Right lobe of liver (tissue), 6 donors: ENCODE data around the gene LMOD2. TPM values are rescaled to one million over a fixed set of nuclear protein-coding genes. Genes with fewer than 3 reads are reported as not detected.

Experiments
- ATAC-seq, 4 donors: fragments of 200-7000 bp; cut with Tn5 transposase; one replicate each; pipeline ENCODE4 v1.9.1; 2020; ENCODE audit warnings: mild to moderate bottlenecking in 4 of 4, moderate library complexity in 4 of 4
- DNase-seq, 3 donors: peaks; one replicate each; pipeline ENCODE4 v3.0.0-alpha.2; 2020
- H3K27ac ChIP-seq, 3 donors: fragments of 200-600 bp; one replicate each; pipeline ENCODE4 v1.8.0; 2022
- H3K27me3 ChIP-seq, 2 donors: fragments of 200-600 bp; one replicate each; pipeline ENCODE4 v1.8.0; 2022
- H3K36me3 ChIP-seq, 4 donors: fragments of 200-600 bp; sonication (generic) in 1 of 4; one replicate each; pipeline versions ENCODE4 v1.5.1 to v1.8.0; 2017 to 2022; ENCODE audit warnings: control low read depth in 1 of 4
- H3K4me1 ChIP-seq, 4 donors: fragments of 200-600 bp; sonication (generic) in 1 of 4; one replicate each; pipeline versions ENCODE4 v1.5.1 to v1.8.0; 2017 to 2022; ENCODE audit warnings: control low read depth in 1 of 4
- H3K4me3 ChIP-seq, 3 donors: fragments of 200-600 bp; one replicate each; pipeline ENCODE4 v1.8.0; 2022
- H3K9me3 ChIP-seq, 4 donors: fragments of 200-600 bp; sonication (generic) in 1 of 4; one replicate each; pipeline versions ENCODE4 v1.5.1 to v1.8.0; 2017 to 2022; ENCODE audit warnings: control low read depth in 1 of 4
- POLR2A ChIP-seq: fragments of 450-650 bp; IDR thresholded peaks from one replicate; pipeline ENCODE4 v1.6.1; 2017; ENCODE audit warnings: antibody characterized with exemption, mild to moderate bottlenecking
- WGBS: methylation state at CpG from one replicate; pipeline ENCODE4 v1.1.6; 2018; ENCODE audit warnings: low coverage, low lambda C conversion rate; ENCODE audit not compliant: insufficient coverage; ENCODE audit errors: missing lambda C conversion rate; 5-methylcytosine and 5-hydroxymethylcytosine counted together
- intact Hi-C, 2 donors: fragments of 100-400 bp; cut with DNase I; formaldehyde crosslinking; loops; one replicate each; pipeline versions ENCODE4 v1.11.2 to v1.14.1; 2022
- total RNA-seq, 6 experiments: library from RNA; depleted of rRNA in 2 of 6; stranded (reverse); fragments of >200 nt in 2 of 6; fragmentation: NEBNext Ultra II Directional in 3 of 6; extraction: Animal tissue kit (Norgen Biotek cat#: 25700) in 3 of 6; gene quantifications; one replicate each; pipeline versions ENCODE4 v1.1.0 to v1.2.4, GENCODE V29; 2016 to 2023
- TF ChIP-seq, protein P1 (sequence below), 4 donors: fragments of 200-600 bp in 3 of 4; fragments of 450-650 bp in 1 of 4; IDR thresholded peaks; one replicate each; pipeline versions ENCODE4 v1.5.1 to v1.8.0; 2016 to 2022; ENCODE audit warnings: antibody characterized with exemption in 4 of 4, mild to moderate bottlenecking in 2 of 4
- donor health status: DM: no; HTN: yes; CAD: no.
- donor health status: DM: no; HTN: no; CAD: no.
- donor health status: DM: no; HTN: no; CAD: no.
- donor health status: DM: no; HTN: yes; CAD: no.
- donor health status: DM: no; HTN: yes; CAD: no.

The LMOD2 gene
- total RNA-seq, 6 experiments from 2014 or later = 0.37 TPM; not detected in 5

- TF ChIP-seq, protein P1, sequence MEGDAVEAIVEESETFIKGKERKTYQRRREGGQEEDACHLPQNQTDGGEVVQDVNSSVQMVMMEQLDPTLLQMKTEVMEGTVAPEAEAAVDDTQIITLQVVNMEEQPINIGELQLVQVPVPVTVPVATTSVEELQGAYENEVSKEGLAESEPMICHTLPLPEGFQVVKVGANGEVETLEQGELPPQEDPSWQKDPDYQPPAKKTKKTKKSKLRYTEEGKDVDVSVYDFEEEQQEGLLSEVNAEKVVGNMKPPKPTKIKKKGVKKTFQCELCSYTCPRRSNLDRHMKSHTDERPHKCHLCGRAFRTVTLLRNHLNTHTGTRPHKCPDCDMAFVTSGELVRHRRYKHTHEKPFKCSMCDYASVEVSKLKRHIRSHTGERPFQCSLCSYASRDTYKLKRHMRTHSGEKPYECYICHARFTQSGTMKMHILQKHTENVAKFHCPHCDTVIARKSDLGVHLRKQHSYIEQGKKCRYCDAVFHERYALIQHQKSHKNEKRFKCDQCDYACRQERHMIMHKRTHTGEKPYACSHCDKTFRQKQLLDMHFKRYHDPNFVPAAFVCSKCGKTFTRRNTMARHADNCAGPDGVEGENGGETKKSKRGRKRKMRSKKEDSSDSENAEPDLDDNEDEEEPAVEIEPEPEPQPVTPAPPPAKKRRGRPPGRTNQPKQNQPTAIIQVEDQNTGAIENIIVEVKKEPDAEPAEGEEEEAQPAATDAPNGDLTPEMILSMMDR (IDR thresholded peaks at IDR 0.05) = no peak
- TF ChIP-seq POLR2A = no peak
- H3K4me1 ChIP-seq = peaks cover 0 to 33% (median 8%) of the 10 kb centered on the region in 4 donors
- H3K9me3 ChIP-seq = no peaks in the 10 kb centered on the region
- no peak for DNase-seq
- H3K27me3 ChIP-seq = no peaks in the 10 kb centered on the region
- H3K27ac ChIP-seq = no peak overlapping the region
- no peaks in the 10 kb centered on the region for H3K36me3 ChIP-seq
- 60% methylated on average over 1 of the region's 1 CpG for WGBS
- no peak overlapping the region for H3K4me3 ChIP-seq
- intact Hi-C loops = no loop called here
- no peak for ATAC-seq
Observed at GRCh38 chr7:123666492-123666891, 10.8 kb downstream of the LMOD2 start.

DNA sequence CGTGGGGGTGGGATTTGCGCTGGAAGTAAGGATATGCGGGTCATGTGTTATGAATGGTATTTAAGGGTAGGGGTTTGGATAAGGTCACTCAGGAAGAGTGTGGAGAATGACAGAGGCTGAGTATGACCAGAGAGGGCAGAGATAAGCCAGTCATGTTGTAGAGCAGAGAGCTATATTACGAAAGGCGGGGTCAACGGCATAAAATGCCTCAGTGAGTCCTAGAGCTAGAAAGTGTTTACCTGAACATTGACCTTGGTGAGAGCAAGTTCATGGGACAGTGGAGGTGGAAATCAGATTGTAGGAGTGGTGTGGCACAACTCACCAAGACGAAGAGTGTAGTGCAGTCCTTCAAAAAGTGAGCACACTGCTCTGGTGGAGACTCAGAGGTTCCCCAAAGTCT is 13.8 kb downstream of the LMOD2 start:
- peaks cover 0 to 37% (median 9%) of the 10 kb centered on the region in 4 donors for H3K4me1 ChIP-seq
- TF ChIP-seq POLR2A = no peak
- TF ChIP-seq, protein P1 (IDR thresholded peaks at IDR 0.05) = no peak
- H3K27me3 ChIP-seq = no peaks in the 10 kb centered on the region
- H3K36me3 ChIP-seq = no peaks in the 10 kb centered on the region
- ATAC-seq = peak; percentile 91 to 96 (median 92)
- H3K27ac ChIP-seq = peak overlapping the region in 1 of 3 donors; percentile 48
- no peaks in the 10 kb centered on the region for H3K9me3 ChIP-seq
- no peak overlapping the region for H3K4me3 ChIP-seq
- intact Hi-C loops = no loop called here
- peak; percentile 29 to 79 (median 54) for DNase-seq
- WGBS = 36% methylated on average over 7 of the region's 7 CpGs

DNA sequence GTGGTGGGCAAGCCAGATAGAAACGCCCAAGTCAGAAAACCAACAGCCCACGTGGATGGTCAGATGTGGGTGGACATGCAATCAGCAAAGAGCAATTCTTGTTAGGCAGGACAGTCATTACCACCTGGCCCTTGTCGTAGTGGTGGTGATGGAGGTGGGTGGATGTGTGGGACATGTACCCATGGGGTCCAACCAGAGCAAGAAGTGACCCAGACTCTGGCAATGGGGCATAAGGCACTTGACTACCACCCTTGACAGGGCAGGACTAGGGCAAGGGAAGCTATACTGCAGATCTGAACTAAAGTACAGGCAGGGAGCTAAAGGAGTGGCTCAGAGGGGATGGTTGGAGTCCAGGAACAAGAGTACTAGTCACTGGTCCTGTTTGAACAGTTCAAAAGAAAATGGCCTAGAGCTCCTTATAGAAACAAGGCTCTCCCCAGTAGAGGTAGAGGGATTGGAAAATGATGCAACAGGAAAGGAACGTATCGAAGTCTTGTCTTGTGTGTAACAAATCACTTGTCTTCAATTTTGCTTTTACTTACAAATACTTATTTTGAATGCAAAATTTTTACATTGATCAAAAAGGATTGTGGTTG is 17.6 kb downstream of the LMOD2 start:
- Histone ChIP-seq H3K4me3 (no peak overlapping the region), H3K9me3 (no peaks in the 10 kb centered on the region), H3K36me3 (no peaks in the 10 kb centered on the region), H3K4me1 (peaks cover 0 to 32% (median 9%) of the 10 kb centered on the region in 4 donors), H3K27me3 (no peaks in the 10 kb centered on the region), H3K27ac (no peak overlapping the region)
- 85% methylated on average over 5 of the region's 5 CpGs for WGBS
- TF ChIP-seq, protein P1 (IDR thresholded peaks at IDR 0.05) = no peak
- no peak for TF ChIP-seq POLR2A
- intact Hi-C loops = no loop called here
- ATAC-seq = no peak
- no peak for DNase-seq

- H3K36me3 ChIP-seq = no peaks in the 10 kb centered on the region
- intact Hi-C loops = no loop called here
- peaks cover 0 to 34% (median 12%) of the 10 kb centered on the region in 4 donors for H3K4me1 ChIP-seq
- H3K27ac ChIP-seq = no peak overlapping the region
- 70% methylated on average over 3 of the region's 3 CpGs for WGBS
- no peaks in the 10 kb centered on the region for H3K27me3 ChIP-seq
- TF ChIP-seq, protein P1 (IDR thresholded peaks at IDR 0.05) = no peak
- no peak for TF ChIP-seq POLR2A
- DNase-seq (no peak), ATAC-seq (no peak)
- H3K4me3 ChIP-seq = no peak overlapping the region
- H3K9me3 ChIP-seq = no peaks in the 10 kb centered on the region
Observed at GRCh38 chr7:123673752-123674398, 18.2 kb downstream of the LMOD2 start.
